HG03095 (cell line): ENCODE measurements around the gene UCN.

Experiments
- ATAC-seq: cut with Tn5 transposase; IDR thresholded peaks from one replicate; pipeline ENCODE4 v1.9.1; 2021; ENCODE audit warnings: moderate library complexity; ENCODE audit not compliant: unreplicated experiment

The UCN gene

GRCh38 chr2:27262379-27263286, 45.6 kb downstream of the UCN start, which contains the start of gene SLC30A3:
Gene SLC30A3, minus strand, starts transcription at chr2:27263047. Its CDS starts 141 bp downstream, at chr2:27262906.
- ATAC-seq = no peak

GRCh38 chr2:27261926-27262298, 46.3 kb downstream of the UCN start:
- ATAC-seq = no peak

GRCh38 chr2:27261241-27261925, 46.9 kb downstream of the UCN start:
- ATAC-seq = no peak

- no peak for ATAC-seq
These were observed 50.2 kb downstream of the UCN start for GRCh38 chr2:27258051-27258450.
